Measurements from ENCODE around the gene CFD.
"Not testable (repeated sequence)": the region's sequence is repeated elsewhere in the genome, so short reads cannot be mapped to it uniquely, and the experiment has no call there.

Gene CFD

DNA sequence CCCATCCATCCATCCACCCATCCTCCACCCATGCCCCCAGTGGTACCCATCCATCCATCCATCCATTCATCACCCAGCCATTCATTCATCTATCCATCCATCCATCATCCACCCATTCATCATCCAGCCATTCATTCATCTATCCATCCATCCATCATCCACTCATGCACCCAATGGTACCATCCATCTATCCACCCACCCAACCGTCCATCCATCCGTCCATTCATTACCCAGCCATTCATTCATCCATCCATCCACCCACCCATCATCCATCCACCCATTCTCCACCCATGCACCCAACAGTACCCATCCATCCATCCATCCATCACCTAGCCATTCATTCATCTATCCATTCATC lies 43.0 kb upstream of the CFD start:
- TF ChIP-seq, protein P1, sequence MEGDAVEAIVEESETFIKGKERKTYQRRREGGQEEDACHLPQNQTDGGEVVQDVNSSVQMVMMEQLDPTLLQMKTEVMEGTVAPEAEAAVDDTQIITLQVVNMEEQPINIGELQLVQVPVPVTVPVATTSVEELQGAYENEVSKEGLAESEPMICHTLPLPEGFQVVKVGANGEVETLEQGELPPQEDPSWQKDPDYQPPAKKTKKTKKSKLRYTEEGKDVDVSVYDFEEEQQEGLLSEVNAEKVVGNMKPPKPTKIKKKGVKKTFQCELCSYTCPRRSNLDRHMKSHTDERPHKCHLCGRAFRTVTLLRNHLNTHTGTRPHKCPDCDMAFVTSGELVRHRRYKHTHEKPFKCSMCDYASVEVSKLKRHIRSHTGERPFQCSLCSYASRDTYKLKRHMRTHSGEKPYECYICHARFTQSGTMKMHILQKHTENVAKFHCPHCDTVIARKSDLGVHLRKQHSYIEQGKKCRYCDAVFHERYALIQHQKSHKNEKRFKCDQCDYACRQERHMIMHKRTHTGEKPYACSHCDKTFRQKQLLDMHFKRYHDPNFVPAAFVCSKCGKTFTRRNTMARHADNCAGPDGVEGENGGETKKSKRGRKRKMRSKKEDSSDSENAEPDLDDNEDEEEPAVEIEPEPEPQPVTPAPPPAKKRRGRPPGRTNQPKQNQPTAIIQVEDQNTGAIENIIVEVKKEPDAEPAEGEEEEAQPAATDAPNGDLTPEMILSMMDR (IDR thresholded peaks at IDR 0.05; ENCODE audit: low read depth, low read length, missing control alignments) = no peak
- no peak overlapping the region for H3K4me3 ChIP-seq (ENCODE audit: low read depth, low read length)
- DNase-seq (ENCODE audit: low read depth) = no peak
- in situ Hi-C loops (cut with HindIII; ENCODE audit: low sequenced_read_pairs) = no loop called here

DNA sequence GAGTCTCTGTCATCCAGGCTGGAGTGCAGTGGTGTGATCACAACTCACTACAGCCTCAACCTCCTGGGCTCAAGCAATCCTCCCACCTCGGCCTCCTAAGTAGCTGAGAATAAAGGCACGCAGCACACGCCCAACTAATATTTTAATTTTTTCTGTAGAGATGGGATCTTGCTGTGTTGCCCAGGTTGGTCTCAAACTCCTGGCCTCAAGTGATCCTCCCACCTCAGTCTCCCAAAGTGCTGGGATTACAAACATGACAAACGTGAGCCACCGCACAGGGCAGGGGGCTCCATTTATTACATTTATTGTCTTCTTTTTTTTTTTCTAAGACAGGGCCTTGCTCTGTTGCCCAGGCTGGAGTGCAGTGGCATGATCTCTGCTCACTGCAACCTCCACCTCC lies 39.3 kb upstream of the CFD start:
- not testable (repeated sequence) for DNase-seq (ENCODE audit: low read depth)

DNA sequence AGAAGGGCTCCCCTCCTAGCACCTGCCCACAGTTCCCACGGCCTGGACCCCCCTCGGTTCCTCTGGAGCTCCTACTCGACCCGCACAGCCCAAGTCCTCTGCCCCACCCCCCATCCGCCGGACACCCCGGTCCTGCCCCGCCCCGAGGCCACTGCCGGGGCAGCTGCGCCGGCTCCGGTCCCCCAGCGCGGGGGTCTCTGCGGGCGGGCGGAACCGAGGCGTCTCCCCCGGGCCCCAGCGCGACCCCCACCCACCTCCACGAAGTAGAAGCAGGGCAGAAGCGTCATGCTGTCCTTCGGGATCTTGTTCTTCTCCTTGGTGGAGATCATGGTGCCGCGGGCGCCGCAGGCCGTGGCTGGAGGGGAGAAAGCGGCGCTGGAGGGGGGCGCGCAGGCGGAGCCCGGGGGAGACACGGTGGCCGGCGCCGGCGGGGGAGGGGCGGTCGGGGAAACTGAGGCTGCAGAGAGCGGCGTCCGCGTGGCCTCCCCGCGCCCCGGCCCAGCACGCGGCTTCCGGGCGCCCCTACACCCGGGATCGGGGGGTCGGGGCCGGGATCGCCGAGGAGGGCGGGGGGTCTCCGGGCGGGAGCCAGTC lies 38.1 kb upstream of the CFD start:
- DNase-seq (ENCODE audit: low read depth) = no peak
- TF ChIP-seq, protein P1 (IDR thresholded peaks at IDR 0.05; ENCODE audit: low read depth, low read length, missing control alignments) = no peak
- in situ Hi-C loops (cut with HindIII; ENCODE audit: low sequenced_read_pairs) = no loop called here
- peak overlapping the region; percentile 36 for H3K4me3 ChIP-seq (ENCODE audit: low read depth, low read length)

More for the DNA sequence above, 39.3 kb upstream of the CFD start:
- in situ Hi-C loops (cut with HindIII; ENCODE audit: low sequenced_read_pairs); H3K4me3 ChIP-seq (ENCODE audit: low read depth, low read length): not testable (repeated sequence)

DNA sequence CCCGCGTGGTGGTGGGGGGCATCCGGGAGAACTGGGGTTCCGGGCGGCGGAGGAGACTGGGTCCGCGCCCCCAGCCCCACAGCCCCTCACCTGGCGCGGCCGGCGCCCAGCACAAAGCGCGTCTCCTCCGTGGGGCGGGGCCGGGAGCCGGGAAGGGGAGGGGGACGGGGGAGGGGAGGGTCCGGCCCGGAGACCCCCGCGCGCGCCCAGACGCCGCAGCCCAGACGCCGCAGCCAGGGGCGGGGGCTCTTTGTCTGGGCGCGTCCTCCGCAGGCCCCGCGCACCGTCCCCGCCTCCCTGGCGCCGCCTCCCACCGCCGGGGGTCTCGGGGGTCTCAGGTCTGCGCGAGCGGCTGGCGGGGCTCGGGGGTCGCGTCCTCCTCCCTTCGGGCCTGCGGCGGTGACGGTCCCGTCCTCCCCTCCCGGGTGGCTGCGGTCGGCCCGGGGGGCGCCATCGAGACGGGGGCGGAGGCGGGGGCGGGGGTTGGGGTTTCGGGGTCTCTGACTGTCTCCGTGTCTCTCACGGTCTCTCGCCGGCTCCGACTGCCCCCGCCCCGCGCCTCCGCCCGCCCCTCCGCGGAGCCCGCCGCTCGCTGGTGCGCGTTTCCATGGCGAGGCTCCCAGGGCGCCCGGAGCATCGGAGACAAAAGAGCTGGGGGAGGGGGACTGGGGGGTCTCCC lies 37.5 kb upstream of the CFD start, which contains the start of gene PLPPR3:
PLPPR3 (minus strand) TSS at position 131 of the 679 bp plus-strand sequence. CDS start 396 bp downstream, outside the sequence.
- TF ChIP-seq, protein P1 (IDR thresholded peaks at IDR 0.05; ENCODE audit: low read depth, low read length, missing control alignments) = no peak
- H3K4me3 ChIP-seq (ENCODE audit: low read depth, low read length) = peak within 1 kb of the TSS; percentile 36
- in situ Hi-C loops (cut with HindIII; ENCODE audit: low sequenced_read_pairs) = no loop called here
- no peak for DNase-seq (ENCODE audit: low read depth)

DNA sequence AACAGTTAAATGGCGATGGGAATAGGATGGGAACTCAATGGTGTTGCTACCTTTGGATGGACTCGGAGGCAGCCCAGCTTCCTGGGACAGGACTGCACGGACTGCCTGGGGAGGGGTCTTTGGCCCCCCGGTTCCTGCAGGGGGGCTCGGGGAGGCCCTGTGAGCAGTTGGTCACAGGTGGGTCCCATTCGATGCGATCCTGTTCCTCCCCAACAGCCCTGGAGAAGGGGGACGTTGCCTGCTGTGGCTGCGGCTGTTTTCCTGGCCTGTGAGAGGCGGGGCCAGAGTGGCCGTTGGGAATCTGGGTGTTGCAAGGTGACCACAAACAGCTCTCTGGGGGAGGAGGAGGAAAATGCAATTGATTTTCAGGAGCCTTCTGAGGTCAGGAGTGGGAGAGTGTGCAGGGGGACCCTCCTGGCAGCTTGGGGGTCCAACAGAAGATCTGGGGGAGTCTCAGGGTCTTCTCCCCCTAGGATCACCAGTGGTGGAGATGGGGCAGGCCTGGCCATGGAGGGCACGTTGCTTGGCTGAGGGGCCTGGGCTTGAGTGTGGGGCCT lies 35.8 kb upstream of the CFD start:
- in situ Hi-C loops (cut with HindIII; ENCODE audit: low sequenced_read_pairs) = no loop called here
- H3K4me3 ChIP-seq (ENCODE audit: low read depth, low read length) = no peak overlapping the region
- no peak for DNase-seq (ENCODE audit: low read depth)
- TF ChIP-seq, protein P1 (IDR thresholded peaks at IDR 0.05; ENCODE audit: low read depth, low read length, missing control alignments) = no peak

DNA sequence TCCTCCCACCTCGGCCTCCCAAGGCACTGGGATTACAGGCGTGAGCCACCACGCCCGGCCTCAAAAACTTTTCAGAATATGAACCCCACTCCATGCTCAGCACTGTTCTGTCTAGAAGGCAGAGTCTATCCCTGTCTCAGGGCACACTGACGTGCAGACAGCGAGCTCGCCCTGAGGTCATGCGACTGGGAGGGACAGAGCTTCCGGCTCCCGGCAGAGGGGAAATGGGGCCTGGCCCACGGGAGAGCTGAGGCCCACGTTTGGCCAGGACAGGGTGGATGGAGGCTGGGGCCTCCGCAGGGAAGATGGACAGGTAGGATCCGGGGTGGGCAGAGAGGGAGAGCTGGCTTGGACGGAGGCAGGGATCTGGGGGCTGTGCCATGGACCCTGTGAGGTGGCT lies 34.6 kb upstream of the CFD start:
- DNase-seq (ENCODE audit: low read depth) = no peak
- no peak overlapping the region for H3K4me3 ChIP-seq (ENCODE audit: low read depth, low read length)
- in situ Hi-C loops (cut with HindIII; ENCODE audit: low sequenced_read_pairs) = no loop called here
- TF ChIP-seq, protein P1 (IDR thresholded peaks at IDR 0.05; ENCODE audit: low read depth, low read length, missing control alignments) = no peak
